A375 (cell line): ENCODE results near the gene RAB3B. TPM values are rescaled to one million over a fixed set of nuclear protein-coding genes. Genes with fewer than 3 reads are reported as not detected.

ENCODE experiments used
- small RNA-seq: library from RNA; depleted of rRNA; stranded (forward); fragments of <200 nt; gene quantifications from one replicate; pipeline ENCODE3, GENCODE V24; 2014
- total RNA-seq: library from RNA; depleted of rRNA; stranded (reverse); fragments of >200 nt; shearing (Covaris generic); gene quantifications from 2 replicates; pipeline ENCODE4 v1.2.3, GENCODE V29; 2014; rRNA removed

RAB3B gene
- total RNA-seq, result 0.75 and 0.98 TPM in 2 replicates

GRCh38 chr1:51990478-51990965 is at the start of gene RAB3B:
Gene RAB3B (minus strand): TSS chr1:51990700. CDS start chr1:51977117, 13,583 bp downstream.

GRCh38 chr1:52033190-52034049 is 42.9 kb upstream of the RAB3B start, which contains the start of gene KTI12:
Gene KTI12 (minus strand): TSS chr1:52033810. CDS start chr1:52033761, 49 bp downstream.

GRCh38 chr1:51878616-51879336 is 111.7 kb downstream of the RAB3B start, which contains the start of gene NRDC:
Gene NRDC (minus strand): TSS chr1:51878727. CDS start chr1:51878615, 112 bp downstream.

Small RNA genes lying within 50 kb of the gene (small RNA-seq; reads per million reads assigned to genes)
- gene RN7SL290P, result not detected
- gene RNA5SP48, result 4.5 reads per million, percentile 84 among the genes with 10 or more reads in this experiment

Other genes starting within 250 kb of the RAB3B start
- 44.6 and 54.8 TPM in 2 replicates for gene NRDC, start 112.0 kb downstream of the RAB3B start, total RNA-seq
- gene KTI12, start 43.1 kb upstream of the RAB3B start, total RNA-seq, result 20.2 and 23.7 TPM in 2 replicates
- gene TXNDC12, start 64.5 kb upstream of the RAB3B start, total RNA-seq, result 39.6 and 41.1 TPM in 2 replicates
- gene BTF3L4, start 65.6 kb upstream of the RAB3B start, total RNA-seq, result 68.7 and 79.6 TPM in 2 replicates
- 16.3 and 17.7 TPM in 2 replicates for gene ZFYVE9, start 151.4 kb upstream of the RAB3B start, total RNA-seq